GM21717 (cell line): Measurements from ENCODE around the gene UNC5B.

Experiments used
- ATAC-seq: cut with Tn5 transposase; IDR thresholded peaks from one replicate; pipeline ENCODE4 v1.9.1; 2021; ENCODE audit warnings: mild to moderate bottlenecking, moderate library complexity; ENCODE audit not compliant: unreplicated experiment

The UNC5B gene

DNA sequence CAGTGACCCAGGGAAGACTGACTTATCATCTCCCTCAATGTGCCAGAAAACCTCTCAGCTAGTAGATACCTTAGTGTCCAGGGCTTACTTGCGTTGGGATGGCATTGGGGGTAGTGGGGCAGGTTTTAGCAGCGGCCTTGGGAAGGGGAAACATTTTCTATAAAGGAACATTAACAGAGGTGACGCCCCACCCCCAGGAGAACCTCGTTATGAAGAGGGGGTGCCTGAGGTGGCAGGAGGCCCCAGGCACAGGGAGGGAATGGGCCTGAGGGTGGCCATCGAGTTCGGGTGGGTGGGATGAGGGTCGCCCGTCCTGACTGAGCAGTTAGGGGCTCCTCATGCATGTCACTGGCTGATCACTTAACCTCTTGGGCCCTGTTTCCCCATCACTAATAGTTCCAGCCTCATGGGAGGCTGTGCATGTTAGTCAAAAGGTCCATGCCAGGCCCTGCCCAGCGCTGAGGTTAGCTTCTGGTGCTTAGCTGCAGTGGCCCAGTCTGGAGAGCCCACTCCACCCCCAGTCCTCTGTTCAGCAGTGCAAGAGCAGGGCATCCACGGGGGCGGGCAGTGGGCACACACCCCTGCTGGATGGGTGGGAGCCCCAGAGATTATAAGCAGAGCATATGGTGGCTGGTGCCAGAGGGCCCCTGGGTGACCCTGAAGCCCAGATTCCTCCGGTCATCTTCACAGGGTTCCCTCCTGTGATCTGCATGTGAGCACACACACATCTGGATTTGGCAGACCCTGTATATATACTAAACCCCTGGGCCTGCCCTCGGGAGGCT lies 27.0 kb downstream of the UNC5B start:
- no peak for ATAC-seq

DNA sequence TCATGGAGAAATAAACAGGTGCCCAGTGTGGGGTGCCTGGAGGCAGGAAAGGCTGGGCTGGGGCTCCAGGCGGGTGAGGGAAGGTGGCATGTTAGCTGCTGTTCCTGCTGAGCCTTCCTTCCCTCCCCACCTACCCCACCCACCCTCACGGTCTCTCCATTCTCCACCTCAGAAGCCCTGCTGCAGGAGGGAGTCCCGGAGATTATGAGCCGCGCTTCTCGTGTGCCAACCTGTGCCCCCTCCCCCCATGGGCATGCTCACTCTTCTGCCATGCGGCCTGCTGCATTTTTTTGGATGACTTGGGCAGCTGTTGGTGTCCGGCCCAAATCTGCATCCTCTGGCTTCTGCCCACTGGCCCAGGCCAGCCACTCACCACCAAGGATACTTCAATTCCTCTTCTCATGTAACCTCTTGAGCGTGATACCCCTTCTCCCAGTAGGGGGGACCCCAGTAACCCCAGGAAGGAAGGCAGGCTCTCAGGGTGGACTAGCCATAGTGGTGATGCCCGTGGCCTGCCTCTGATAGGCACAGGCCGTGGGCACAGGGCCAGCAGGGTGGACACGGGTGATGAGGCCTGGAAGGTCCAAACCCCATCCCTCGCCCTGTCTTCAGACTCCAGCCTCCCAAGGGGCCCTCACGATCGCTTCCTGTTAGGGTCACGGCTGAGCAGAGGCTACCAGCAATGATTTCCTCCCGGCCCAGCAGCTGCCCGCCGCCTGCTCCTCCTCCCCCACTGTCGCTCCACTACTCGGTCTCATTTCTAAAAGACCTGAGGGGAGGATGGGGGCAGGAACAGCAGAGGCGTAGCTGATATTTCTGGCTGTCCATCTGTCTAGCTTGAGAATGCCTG lies 27.8 kb downstream of the UNC5B start:
- ATAC-seq = no peak

GRCh38 chr10:71241114-71241829 lies 28.9 kb downstream of the UNC5B start:
- ATAC-seq = no peak

- ATAC-seq = no peak
These were observed 29.7 kb downstream of the UNC5B start for GRCh38 chr10:71241830-71242621.

GRCh38 chr10:71242622-71243009 lies 30.2 kb downstream of the UNC5B start:
- ATAC-seq = no peak

DNA sequence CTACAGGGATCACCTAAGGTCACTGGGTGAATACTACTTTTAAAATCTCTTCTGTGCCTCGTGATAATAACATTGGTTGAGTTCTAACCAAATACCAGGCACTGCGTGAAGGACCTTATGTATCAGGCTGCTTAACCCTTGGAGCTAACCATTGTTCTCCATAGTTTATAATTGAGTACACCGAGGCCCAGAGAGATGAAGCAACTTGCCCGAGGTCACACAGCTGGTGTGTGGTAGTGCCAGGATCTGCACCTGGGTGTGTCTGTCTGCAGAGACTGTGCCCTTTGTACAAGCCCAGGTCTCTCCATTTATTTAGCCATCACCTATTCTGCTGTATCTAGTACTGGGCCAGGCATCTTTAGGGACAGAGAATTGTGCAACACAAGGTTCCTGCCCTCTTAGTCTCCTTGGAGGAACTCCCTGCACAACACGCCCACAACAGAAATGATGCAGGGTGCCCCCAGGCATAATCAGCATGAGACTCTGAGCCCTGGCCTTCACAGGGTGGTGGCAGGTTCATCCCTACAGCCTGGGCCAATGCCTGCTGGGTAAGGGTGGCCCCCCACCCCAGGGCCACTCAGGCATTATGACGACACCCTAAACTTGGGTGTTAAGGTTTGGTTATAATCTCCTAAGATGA lies 31.5 kb downstream of the UNC5B start:
- no peak for ATAC-seq

GRCh38 chr10:71244431-71245419 lies 32.4 kb downstream of the UNC5B start:
- ATAC-seq = no peak

DNA sequence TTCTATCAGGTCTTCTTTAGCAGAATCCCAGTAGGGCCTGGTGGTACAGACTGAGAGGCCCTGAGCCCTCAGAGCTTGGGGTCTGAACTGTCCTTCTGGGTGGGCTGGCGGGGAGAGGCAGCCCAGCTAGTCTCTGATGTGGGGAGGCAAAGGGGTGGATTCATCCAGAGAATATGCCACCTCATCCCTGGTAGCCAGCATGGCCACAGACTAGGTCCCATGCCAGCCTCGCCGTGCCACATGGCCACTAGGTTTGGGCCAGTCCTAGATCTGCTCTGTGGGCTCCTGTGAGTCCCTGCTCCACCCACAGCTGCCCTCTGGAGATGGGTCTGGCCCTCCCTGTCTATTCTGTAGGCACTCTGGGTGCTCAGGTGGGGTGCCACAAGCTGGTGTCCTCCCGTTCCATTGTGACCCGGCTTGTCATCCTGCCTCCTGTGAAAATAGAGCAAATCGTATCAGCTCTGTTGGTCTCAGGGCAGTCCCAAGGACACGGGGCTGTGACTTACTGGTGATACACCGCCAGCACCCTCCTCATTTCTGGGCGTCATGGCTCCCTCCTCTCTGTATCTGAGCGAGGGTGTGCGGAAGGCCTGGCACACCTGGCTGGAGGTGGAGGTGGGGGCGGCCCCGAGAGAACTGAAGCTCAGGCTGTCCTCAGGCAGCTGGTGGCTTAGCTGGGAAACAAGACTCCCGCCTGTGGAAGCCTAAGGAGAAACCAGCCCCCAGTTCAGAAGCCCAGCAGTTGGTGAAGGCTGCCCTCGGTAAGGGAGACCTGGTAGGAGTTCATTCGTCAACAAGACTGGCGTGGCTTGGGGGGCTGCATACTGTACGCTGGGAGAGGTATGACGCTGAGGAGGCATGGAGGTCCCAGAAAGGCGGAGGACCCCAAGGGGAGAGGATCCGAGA lies 33.3 kb downstream of the UNC5B start:
- no peak for ATAC-seq

DNA sequence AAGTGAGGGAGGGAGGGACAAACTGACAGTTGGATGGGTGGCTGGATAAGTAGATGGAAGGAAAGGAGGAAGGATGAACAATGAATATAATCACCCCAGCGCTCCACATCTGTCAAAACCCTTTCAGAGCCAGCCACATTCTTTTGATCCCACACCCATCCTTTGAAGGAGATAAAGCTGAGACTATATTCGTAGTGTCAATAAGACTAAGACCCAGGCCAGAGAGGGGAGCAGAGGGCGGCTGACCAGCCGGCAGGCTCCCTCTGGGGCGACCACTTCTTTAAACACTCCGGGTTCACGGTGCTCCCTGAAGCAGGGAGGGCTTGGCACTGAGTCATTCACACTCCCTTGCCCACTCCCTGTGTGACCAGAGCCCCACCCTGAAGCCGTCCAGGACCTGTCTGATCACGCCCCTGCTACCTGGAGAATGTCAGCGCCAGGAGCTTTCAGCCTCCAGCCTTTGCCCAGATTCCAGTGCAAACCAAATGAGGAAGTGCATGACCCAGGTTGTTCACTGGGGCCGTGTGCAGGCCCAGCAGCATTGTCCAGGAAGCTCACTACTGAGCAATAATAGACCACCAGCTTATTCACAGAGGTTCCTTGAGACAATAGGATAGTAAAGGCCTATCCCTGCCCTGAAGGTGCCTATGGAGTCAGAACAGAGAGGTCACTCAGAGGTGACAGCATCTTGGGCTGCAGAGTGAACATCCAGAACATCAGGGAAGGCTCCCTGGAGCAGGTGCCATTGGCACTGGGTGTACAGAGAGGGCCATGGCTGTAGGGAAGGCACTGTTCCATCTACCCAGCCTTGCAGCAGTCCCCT lies 34.4 kb downstream of the UNC5B start:
- ATAC-seq = no peak

DNA sequence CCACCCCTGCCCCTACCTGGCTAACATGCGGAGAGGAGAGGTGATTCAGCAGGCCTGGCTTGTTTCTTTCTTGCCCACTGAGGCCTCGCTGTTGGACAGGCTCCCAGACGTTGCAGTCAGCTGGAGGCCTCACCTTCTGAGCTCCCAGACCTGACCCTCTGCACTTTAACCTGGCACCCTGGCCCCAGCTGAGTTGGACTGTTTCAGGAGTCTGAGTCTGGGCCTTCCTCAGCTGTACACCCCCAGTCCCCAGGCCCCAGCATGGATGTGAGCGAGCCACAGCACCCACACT lies 35.0 kb downstream of the UNC5B start:
- no peak for ATAC-seq

DNA sequence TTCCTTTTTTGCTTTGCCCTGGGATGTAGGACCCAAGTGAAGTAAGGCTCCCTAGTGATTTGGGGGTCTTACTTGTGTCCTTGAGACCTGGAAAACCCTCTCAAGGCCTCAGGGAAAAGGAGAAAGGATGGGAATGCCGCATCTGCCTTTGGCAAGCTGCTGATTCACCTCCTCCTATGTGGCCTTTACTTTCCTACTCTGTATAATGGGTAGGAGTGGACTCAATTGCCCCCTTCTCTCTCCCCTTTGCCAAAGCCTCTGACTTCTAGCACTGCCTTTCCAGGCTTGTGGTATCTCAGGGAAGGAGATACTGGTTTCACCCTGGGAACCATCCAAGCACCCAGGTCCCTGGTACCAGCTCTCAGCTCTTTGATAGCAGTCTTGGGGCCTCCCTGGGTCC lies 35.4 kb downstream of the UNC5B start:
- ATAC-seq = no peak

DNA sequence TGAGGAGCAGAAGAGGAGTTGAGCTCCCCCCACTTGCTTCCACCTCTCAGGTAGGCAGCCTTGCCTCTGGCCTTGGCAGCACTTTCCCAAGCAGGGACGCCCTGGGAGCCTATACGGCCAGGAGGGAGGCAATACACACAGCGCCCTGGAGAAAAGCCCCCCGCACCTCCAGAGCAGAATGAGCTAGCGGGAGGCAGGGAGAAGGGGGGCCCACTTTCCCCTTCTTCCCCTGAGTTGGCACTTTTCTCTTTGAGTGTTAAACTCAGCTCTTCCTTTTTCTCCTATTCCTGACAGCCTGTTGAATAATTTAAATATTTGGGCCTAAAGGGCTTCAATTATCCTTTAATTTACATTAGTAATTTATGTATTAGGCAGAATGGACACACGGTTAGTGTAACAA lies 35.8 kb downstream of the UNC5B start:
- ATAC-seq = no peak

- ATAC-seq = no peak
These were observed 37.6 kb downstream of the UNC5B start for GRCh38 chr10:71249996-71250395.

- ATAC-seq = no peak
These were observed 38.0 kb downstream of the UNC5B start for GRCh38 chr10:71250405-71250804.

DNA sequence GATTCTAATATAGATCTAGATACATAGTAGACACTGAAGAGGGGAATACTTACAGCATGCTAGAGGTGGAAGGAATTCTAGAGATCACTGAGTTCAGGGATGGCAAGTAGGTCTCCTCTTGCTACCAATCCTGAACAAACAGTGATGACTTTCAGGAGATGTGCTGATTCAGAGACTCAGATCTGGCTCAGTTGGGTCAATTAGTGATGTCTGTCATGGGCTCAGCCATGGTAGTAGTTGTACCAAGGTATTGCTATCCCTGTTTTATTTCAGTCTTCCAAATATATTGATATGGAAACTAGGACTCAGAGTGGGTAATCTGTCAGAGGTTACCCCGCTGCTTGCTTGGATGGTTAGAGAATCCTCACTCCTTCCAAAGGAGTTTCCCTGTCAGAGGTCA lies 38.5 kb downstream of the UNC5B start:
- no peak for ATAC-seq

DNA sequence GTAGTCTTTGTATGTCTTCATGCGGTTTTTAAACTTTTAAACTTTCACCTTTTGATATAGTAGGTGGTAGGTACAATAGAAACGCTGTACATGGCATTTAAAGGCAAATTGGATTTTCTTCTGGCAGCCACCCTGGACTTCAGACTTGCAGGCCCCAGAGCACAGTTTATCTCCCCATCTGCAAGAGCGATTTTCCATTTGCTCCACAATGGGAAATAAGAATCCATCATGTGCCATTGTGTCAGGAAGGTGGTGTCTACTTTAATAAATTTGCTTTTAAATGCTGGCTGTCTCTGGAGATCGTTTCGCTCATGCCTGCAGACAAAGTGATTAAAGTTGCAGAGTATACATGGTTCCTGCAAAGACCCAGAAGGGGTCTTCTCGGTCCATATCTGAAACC lies 38.9 kb downstream of the UNC5B start:
- ATAC-seq = no peak

GRCh38 chr10:71252220-71252619 lies 39.9 kb downstream of the UNC5B start:
- ATAC-seq = no peak
